NK-92 treated with Interleukin-12 subunit alpha and Interleukin-12 subunit beta, amount 100 ng/mL, for 24 hours (cell line): Measurements from ENCODE around the gene UHRF2.
"Not testable (repeated sequence)": the region's sequence is repeated elsewhere in the genome, so short reads cannot be mapped to it uniquely, and the experiment has no call there.

Source experiments
- DNase-seq: peaks from one replicate; lab custom pipeline; 2025; lab: John Stamatoyannopoulos, UW

Gene UHRF2

GRCh38 chr9:6489099-6489498 is 76.1 kb downstream of the UHRF2 start:
- DNase-seq, result no peak

GRCh38 chr9:6490863-6491262 is 77.9 kb downstream of the UHRF2 start:
- no peak for DNase-seq

GRCh38 chr9:6495466-6495865 is 82.5 kb downstream of the UHRF2 start:
- DNase-seq, result no peak

- no peak for DNase-seq
Measured at GRCh38 chr9:6498982-6499381, 86.0 kb downstream of the UHRF2 start.

- DNase-seq, result no peak
Measured at GRCh38 chr9:6501526-6502210, 88.7 kb downstream of the UHRF2 start.

- no peak for DNase-seq
Measured at GRCh38 chr9:6502399-6502798, 89.4 kb downstream of the UHRF2 start.

GRCh38 chr9:6506571-6506970 is 93.6 kb downstream of the UHRF2 start:
- DNase-seq, result no peak

- DNase-seq, result no peak
Measured at GRCh38 chr9:6512085-6512657, 99.2 kb downstream of the UHRF2 start.

- DNase-seq, result no peak
Measured at GRCh38 chr9:6522263-6522662, 109.3 kb downstream of the UHRF2 start.

GRCh38 chr9:6525326-6526045 is 112.5 kb downstream of the UHRF2 start:
- no peak for DNase-seq

- DNase-seq, result no peak
Measured at GRCh38 chr9:6535594-6535993, 122.6 kb downstream of the UHRF2 start.

- DNase-seq, result no peak
Measured at GRCh38 chr9:6538666-6539071, 125.7 kb downstream of the UHRF2 start.

- DNase-seq, result not testable (repeated sequence)
Measured at GRCh38 chr9:6542617-6543016, 129.6 kb downstream of the UHRF2 start.

GRCh38 chr9:6543204-6543603 is 130.2 kb downstream of the UHRF2 start:
- DNase-seq, result no peak

- DNase-seq, result no peak
Measured at GRCh38 chr9:6545017-6545691, 132.2 kb downstream of the UHRF2 start.

GRCh38 chr9:6549106-6549800 is 136.3 kb downstream of the UHRF2 start:
- DNase-seq, result no peak

- DNase-seq, result no peak
Measured at GRCh38 chr9:6551136-6551535, 138.1 kb downstream of the UHRF2 start.

- no peak for DNase-seq
Measured at GRCh38 chr9:6552033-6552432, 139.0 kb downstream of the UHRF2 start.

- DNase-seq, result no peak
Measured at GRCh38 chr9:6552498-6553121, 139.6 kb downstream of the UHRF2 start.

- DNase-seq, result no peak
Measured at GRCh38 chr9:6553866-6554265, 140.9 kb downstream of the UHRF2 start.
